Measurements from ENCODE around the gene RSAD1.

Gene RSAD1

GRCh38 chr17:50458270-50458669 lies 20.4 kb upstream of the RSAD1 start:
- TF ChIP-seq CTCF (IDR thresholded peaks at IDR 0.05; ENCODE audit: insufficient read depth, low read depth, low read length, missing control alignments), result no peak
- DNase-seq (ENCODE audit: low read depth), result no peak
- H3K4me3 ChIP-seq (ENCODE audit: low read depth, low read length), result no peak overlapping the region

GRCh38 chr17:50458701-50459676 lies 19.7 kb upstream of the RSAD1 start:
- DNase-seq (ENCODE audit: low read depth), result no peak
- TF ChIP-seq CTCF (IDR thresholded peaks at IDR 0.05; ENCODE audit: insufficient read depth, low read depth, low read length, missing control alignments), result no peak
- no peak overlapping the region for H3K4me3 ChIP-seq (ENCODE audit: low read depth, low read length)

GRCh38 chr17:50459756-50460155 lies 18.9 kb upstream of the RSAD1 start:
- no peak for DNase-seq (ENCODE audit: low read depth)
- TF ChIP-seq CTCF (IDR thresholded peaks at IDR 0.05; ENCODE audit: insufficient read depth, low read depth, low read length, missing control alignments), result no peak
- no peak overlapping the region for H3K4me3 ChIP-seq (ENCODE audit: low read depth, low read length)

- TF ChIP-seq CTCF (IDR thresholded peaks at IDR 0.05; ENCODE audit: insufficient read depth, low read depth, low read length, missing control alignments), result no peak
- H3K4me3 ChIP-seq (ENCODE audit: low read depth, low read length), result no peak overlapping the region
- DNase-seq (ENCODE audit: low read depth), result no peak
These were observed 17.7 kb upstream of the RSAD1 start for GRCh38 chr17:50460831-50461526.

GRCh38 chr17:50461550-50462132 lies 17.0 kb upstream of the RSAD1 start:
- TF ChIP-seq CTCF (IDR thresholded peaks at IDR 0.05; ENCODE audit: insufficient read depth, low read depth, low read length, missing control alignments), result no peak

DNA sequence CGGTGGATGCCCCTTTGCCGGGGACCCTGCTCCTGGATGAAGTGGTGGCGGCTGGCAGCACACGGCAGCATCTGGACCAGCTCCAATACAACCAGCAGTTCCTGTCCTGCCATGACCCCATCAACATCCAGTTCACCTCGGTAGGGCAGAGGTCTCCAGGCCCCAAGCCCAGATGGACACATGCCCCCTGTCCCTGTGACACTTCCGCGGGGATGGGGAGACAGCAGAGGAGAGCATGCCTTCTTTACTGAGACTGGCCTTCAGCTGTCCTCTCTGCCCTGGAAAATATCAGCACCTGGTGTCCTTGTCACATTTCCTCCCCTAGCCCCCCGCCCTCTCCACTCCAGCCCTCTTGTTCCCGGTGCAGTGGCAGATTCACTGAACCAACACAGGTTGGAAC lies 16.2 kb upstream of the RSAD1 start:
- H3K4me3 ChIP-seq (ENCODE audit: low read depth, low read length), result no peak overlapping the region
- no peak for TF ChIP-seq CTCF (IDR thresholded peaks at IDR 0.05; ENCODE audit: insufficient read depth, low read depth, low read length, missing control alignments)
- no peak for DNase-seq (ENCODE audit: low read depth)

More at GRCh38 chr17:50461550-50462132, 17.0 kb upstream of the RSAD1 start:
- no peak overlapping the region for H3K4me3 ChIP-seq (ENCODE audit: low read depth, low read length)
- DNase-seq (ENCODE audit: low read depth), result no peak

Data from GM12865 (cell line).